HCT116 (cell line): Measurements from ENCODE around the gene LAX1. TPM values are rescaled to one million over a fixed set of nuclear protein-coding genes. Genes with fewer than 3 reads are reported as not detected.
A peak's percentile ranks its signal among the peaks of the same experiment; 100 is the strongest.

ENCODE experiments used
- ATAC-seq: fragments of 200-7000 bp; cut with Tn5 transposase; 2 replicates; pipeline ENCODE4 v1.9.1; 2020; ENCODE audit warnings: mild to moderate bottlenecking, moderate library complexity
- BruUV-seq: library from RNA; stranded (reverse); fragments of 400-500 nt; replicated peaks from 2 replicates; lab custom pipeline; 2021; lab: Mats Ljungman, UMichigan
- CTCF ChIA-PET: fragments of 300-600 bp; sonication (Branson Sonifier 250); formaldehyde crosslinking; loops from one replicate; lab custom pipeline; 2021; ENCODE audit warnings: antibody characterized with exemption; lab: Charles Lee
- POLR2A ChIA-PET: fragments of 300-600, 350-600 bp; sonication (Branson Sonifier 250); formaldehyde crosslinking; loops from one replicate; lab custom pipeline; 2021; ENCODE audit warnings: antibody characterized with exemption; lab: Charles Lee
- RAD21 ChIA-PET, 2 experiments: fragments of 300-600 bp; sonication (Branson Sonifier 250); formaldehyde crosslinking; loops; one replicate each; lab custom pipeline; 2023; ENCODE audit warnings: low total read pairs in 2 of 2; ENCODE audit not compliant: uncharacterized antibody in 2 of 2, unreplicated experiment in 2 of 2, low non-redundant PET in 1 of 2; lab: Charles Lee
- DNase-seq: peaks from one replicate; pipeline ENCODE4 v3.0.0-alpha.2; 2010; ENCODE audit warnings: low read depth, low spot score
- H2AFZ ChIP-seq: fragments of 200-600 bp; shearing (Covaris generic), sonication (generic); 2 replicates; pipeline ENCODE4 v1.6.1; 2017; ENCODE audit warnings: low read depth, mixed run types, mixed read lengths, antibody characterized with exemption, low read length; ENCODE audit not compliant: poor library complexity, severe bottlenecking
- H3K27ac ChIP-seq: 2 replicates; pipeline ENCODE4 v1.5.1; 2012; ENCODE audit warnings: low read depth, low read length
- H3K27me3 ChIP-seq: fragments of 200-600 bp; sonication (generic); 2 replicates; pipeline ENCODE4 v1.6.1; 2016; ENCODE audit warnings: mixed run types, low read length, mixed read lengths; ENCODE audit not compliant: insufficient read depth
- H3K36me3 ChIP-seq, 2 experiments: fragments of 200-500 bp in 1 of 2; fragments of 200-600 bp in 1 of 2; sonication (Bioruptor generic) in 1 of 2; sonication (generic) in 1 of 2; 2 replicates each; pipeline versions ENCODE4 v1.5.1 to v1.6.1; 2014 to 2016; ENCODE audit warnings: low read length in 2 of 2, inconsistent platforms in 1 of 2, mixed read lengths in 1 of 2, mixed run types in 1 of 2; ENCODE audit not compliant: insufficient read depth in 2 of 2, control insufficient read depth in 1 of 2
- H3K4me1 ChIP-seq, 2 experiments: fragments of 200-600 bp in 1 of 2; sonication (generic) in 1 of 2; 2 replicates each; pipeline versions ENCODE4 v1.5.1 to v1.6.1; 2012 to 2017; ENCODE audit warnings: low read length in 2 of 2, inconsistent platforms in 1 of 2, mild to moderate bottlenecking in 1 of 2, mixed read lengths in 1 of 2, mixed run types in 1 of 2, moderate library complexity in 1 of 2; ENCODE audit not compliant: insufficient read depth in 2 of 2, control insufficient read depth in 1 of 2
- H3K4me2 ChIP-seq: fragments of 200-600 bp; sonication (generic); 2 replicates; pipeline ENCODE4 v1.6.1; 2017; ENCODE audit warnings: mixed run types, low read length, mixed read lengths
- H3K4me3 ChIP-seq, 2 experiments: fragments of 200-600 bp in 1 of 2; sonication (generic) in 1 of 2; replicated peaks in 1 of 2; 2 replicates each; pipeline ENCODE4 v1.5.1; 2011 to 2016; ENCODE audit warnings: low read length in 2 of 2, control low read depth in 1 of 2, low read depth in 1 of 2, mild to moderate bottlenecking in 1 of 2, mixed read lengths in 1 of 2, mixed run types in 1 of 2
- H3K79me2 ChIP-seq: fragments of 200-600 bp; sonication (generic); 2 replicates; pipeline ENCODE4 v1.6.1; 2017; ENCODE audit warnings: mild to moderate bottlenecking, mixed run types, low read length, moderate library complexity, mixed read lengths; ENCODE audit not compliant: insufficient read depth
- H3K9ac ChIP-seq: fragments of 200-600 bp; sonication (generic); 2 replicates; pipeline ENCODE4 v1.6.1; 2016; ENCODE audit warnings: low read length, mixed read lengths
- H3K9me2 ChIP-seq: fragments of 200-600 bp; sonication (generic), shearing (Covaris generic); 2 replicates; pipeline ENCODE4 v1.6.1; 2017; ENCODE audit warnings: mixed run types, mild to moderate bottlenecking, moderate library complexity; ENCODE audit not compliant: insufficient read depth
- H3K9me3 ChIP-seq, 2 experiments: fragments of 200-500 bp in 1 of 2; fragments of 200-600 bp in 1 of 2; sonication (Bioruptor generic) in 1 of 2; sonication (generic) in 1 of 2; 2 replicates each; pipeline ENCODE4 v1.6.1; 2014 to 2017; ENCODE audit warnings: low read length in 2 of 2, mixed read lengths in 2 of 2, inconsistent platforms in 1 of 2, low read depth in 1 of 2, mild to moderate bottlenecking in 1 of 2, mixed run types in 1 of 2, moderate library complexity in 1 of 2; ENCODE audit not compliant: control insufficient read depth in 1 of 2, insufficient read depth in 1 of 2
- H4K20me1 ChIP-seq: fragments of 200-600 bp; sonication (generic), shearing (Covaris generic); 2 replicates; pipeline ENCODE4 v1.6.1; 2017; ENCODE audit warnings: mixed run types, mild to moderate bottlenecking, moderate library complexity; ENCODE audit not compliant: insufficient read depth
- CBX3 ChIP-seq: IDR thresholded peaks from 2 replicates; pipeline ENCODE4 v1.6.1; 2012; ENCODE audit warnings: low read depth
- EGR1 ChIP-seq: IDR thresholded peaks from 2 replicates; pipeline ENCODE4 v1.6.1; 2012; ENCODE audit warnings: low read depth
- FOSL1 ChIP-seq: IDR thresholded peaks from 2 replicates; pipeline ENCODE4 v1.6.1; 2012; ENCODE audit warnings: low read depth
- JUND ChIP-seq: IDR thresholded peaks from 2 replicates; pipeline ENCODE4 v1.6.1; 2012
- POLR2A ChIP-seq: IDR thresholded peaks from 2 replicates; pipeline ENCODE4 v1.7.0; 2011; ENCODE audit warnings: borderline replicate concordance; ENCODE audit not compliant: insufficient read depth, insufficient read length; ENCODE audit errors: extremely low read depth
- RAD21 ChIP-seq: IDR thresholded peaks from 2 replicates; pipeline ENCODE4 v1.6.1; 2012; ENCODE audit warnings: low read depth, mild to moderate bottlenecking
- SIN3A ChIP-seq: IDR thresholded peaks from 2 replicates; pipeline ENCODE4 v1.6.1; 2012; ENCODE audit warnings: low read depth
- SP1 ChIP-seq: IDR thresholded peaks from 2 replicates; pipeline ENCODE4 v1.6.1; 2012; ENCODE audit warnings: low read depth
- YY1 ChIP-seq: IDR thresholded peaks from 2 replicates; pipeline ENCODE4 v1.6.1; 2011; ENCODE audit warnings: low read length, low read depth, moderate library complexity, mild to moderate bottlenecking; ENCODE audit not compliant: insufficient replicate concordance; ENCODE audit errors: extremely low read depth
- ZFX ChIP-seq: fragments of 450-650 bp; IDR thresholded peaks from 2 replicates; pipeline ENCODE4 v1.6.1; 2017
- ZNF274 ChIP-seq: fragments of 200-500 bp; sonication (Bioruptor generic); IDR thresholded peaks from 2 replicates; pipeline ENCODE4 v1.6.1; 2014; ENCODE audit warnings: mild to moderate bottlenecking, low read depth, low read length, inconsistent platforms
- intact Hi-C: fragments of 100-400 bp; cut with micrococcal nuclease; formaldehyde crosslinking; loops from 2 replicates; pipeline ENCODE4 v1.10.0; 2022
- total RNA-seq: library from RNA; stranded (reverse); gene quantifications from one replicate; pipeline ENCODE4 v1.2.1, GENCODE V29; 2021; ENCODE audit not compliant: unreplicated experiment
- TF ChIP-seq, protein P1 (sequence below): IDR thresholded peaks from 2 replicates; pipeline ENCODE4 v1.6.1; 2011; ENCODE audit warnings: mild to moderate bottlenecking, low read length, moderate library complexity; ENCODE audit not compliant: insufficient replicate concordance; ENCODE audit errors: extremely low read depth
- TF ChIP-seq, protein P2 (sequence below): IDR thresholded peaks from 2 replicates; pipeline ENCODE4 v1.6.1; 2012
- TF ChIP-seq, protein P3 (sequence below): IDR thresholded peaks from 2 replicates; pipeline ENCODE4 v1.6.1; 2012; ENCODE audit warnings: low read depth

Gene LAX1
- total RNA-seq, 1 experiment from 2014 or later, result 0.12 TPM

DNA sequence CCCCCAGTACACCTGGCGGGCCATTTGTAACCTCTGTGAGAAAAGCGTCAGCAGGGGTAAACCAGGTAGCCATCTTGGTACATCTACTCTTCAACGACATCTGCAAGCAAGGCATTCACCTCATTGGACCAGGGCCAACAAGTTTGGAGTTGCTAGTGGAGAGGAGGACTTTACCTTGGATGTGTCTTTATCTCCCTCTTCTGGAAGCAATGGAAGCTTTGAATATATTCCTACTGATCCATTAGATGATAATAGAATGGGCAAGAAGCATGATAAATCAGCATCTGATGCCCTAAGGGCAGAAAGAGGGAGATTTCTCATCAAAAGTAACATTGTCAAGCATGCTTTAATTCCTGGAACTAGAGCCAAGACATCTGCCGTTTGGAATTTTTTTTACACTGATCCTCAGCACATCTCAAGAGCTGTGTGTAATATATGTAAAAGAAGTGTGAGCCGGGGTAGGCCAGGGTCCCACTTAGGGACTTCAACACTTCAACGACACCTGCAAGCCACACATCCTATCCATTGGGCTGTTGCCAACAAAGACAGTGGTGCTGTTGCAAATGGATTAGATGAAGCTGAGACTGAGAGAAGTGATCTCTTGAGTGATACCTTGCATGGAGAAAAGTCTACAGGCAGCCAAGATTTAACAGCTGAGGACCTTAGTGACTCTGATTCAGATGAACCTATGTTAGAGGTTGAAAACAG is 33.1 kb downstream of the LAX1 start:
- no peak overlapping the region for H2AFZ ChIP-seq
- H3K4me3 ChIP-seq, result no peak overlapping the region
- TF ChIP-seq POLR2A, result no peak
- TF ChIP-seq EGR1, result no peak
- no peak for TF ChIP-seq ZFX
- peak; percentile 28; the same call in 1 of the 2 replicates for TF ChIP-seq RAD21
- TF ChIP-seq, all 23 proteins: peak for 1
- Histone ChIP-seq H3K36me3 (peaks cover 9 to 27% of the 10 kb centered on the region in 2 experiments), H3K27me3 (no peaks in the 10 kb centered on the region), H3K79me2 (peaks cover 72% of the 10 kb centered on the region), H3K9ac (no peak overlapping the region), H3K9me2 (no peaks in the 10 kb centered on the region), H3K4me2 (no peak overlapping the region), H3K9me3 (no peaks in the 10 kb centered on the region), H3K4me1 (peaks cover 12 to 17% of the 10 kb centered on the region in 2 experiments), H3K27ac (no peak overlapping the region), H4K20me1 (peaks cover 20% of the 10 kb centered on the region; the same call in 1 of the 2 replicates)
- POLR2A ChIA-PET, result interaction anchor here (0.8 kb wide), 1 partner anchor 59 kb away, joined by 3 read pairs; no protein-coding TSS in a partner anchor
- CTCF ChIA-PET, result no interaction called here
- intact Hi-C loops, result no loop called here
- ATAC-seq (no peak), DNase-seq (no peak)
- no TSS peak for BruUV-seq
- RAD21 ChIA-PET, result no interaction called here

DNA sequence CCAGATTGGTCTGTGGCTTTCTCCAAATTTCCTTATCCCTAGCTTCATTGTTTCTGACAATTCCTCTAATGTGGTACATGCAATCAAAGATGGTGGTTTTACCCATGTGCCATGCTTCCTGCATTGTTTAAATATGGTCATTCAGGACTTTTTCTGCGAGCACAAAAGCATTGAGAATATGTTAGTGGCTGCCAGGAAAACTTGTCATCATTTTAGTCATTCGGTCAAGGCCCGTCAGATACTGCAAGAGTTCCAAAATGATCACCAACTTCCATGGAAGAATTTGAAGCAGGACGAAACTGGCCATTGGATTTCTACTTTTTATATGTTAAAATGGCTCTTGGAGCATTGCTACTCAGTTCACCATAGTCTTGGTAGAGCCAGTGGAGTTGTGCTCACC is 34.2 kb downstream of the LAX1 start:
- no peaks in the 10 kb centered on the region for H3K27me3 ChIP-seq
- H3K79me2 ChIP-seq, result peaks cover 82% of the 10 kb centered on the region
- H3K9me2 ChIP-seq, result no peaks in the 10 kb centered on the region
- H3K4me3 ChIP-seq, result no peak overlapping the region
- H3K4me2 ChIP-seq, result no peak overlapping the region
- POLR2A ChIA-PET, result no interaction called here
- no peak for TF ChIP-seq SP1
- TF ChIP-seq ZNF274, result no peak
- TF ChIP-seq, protein P1, sequence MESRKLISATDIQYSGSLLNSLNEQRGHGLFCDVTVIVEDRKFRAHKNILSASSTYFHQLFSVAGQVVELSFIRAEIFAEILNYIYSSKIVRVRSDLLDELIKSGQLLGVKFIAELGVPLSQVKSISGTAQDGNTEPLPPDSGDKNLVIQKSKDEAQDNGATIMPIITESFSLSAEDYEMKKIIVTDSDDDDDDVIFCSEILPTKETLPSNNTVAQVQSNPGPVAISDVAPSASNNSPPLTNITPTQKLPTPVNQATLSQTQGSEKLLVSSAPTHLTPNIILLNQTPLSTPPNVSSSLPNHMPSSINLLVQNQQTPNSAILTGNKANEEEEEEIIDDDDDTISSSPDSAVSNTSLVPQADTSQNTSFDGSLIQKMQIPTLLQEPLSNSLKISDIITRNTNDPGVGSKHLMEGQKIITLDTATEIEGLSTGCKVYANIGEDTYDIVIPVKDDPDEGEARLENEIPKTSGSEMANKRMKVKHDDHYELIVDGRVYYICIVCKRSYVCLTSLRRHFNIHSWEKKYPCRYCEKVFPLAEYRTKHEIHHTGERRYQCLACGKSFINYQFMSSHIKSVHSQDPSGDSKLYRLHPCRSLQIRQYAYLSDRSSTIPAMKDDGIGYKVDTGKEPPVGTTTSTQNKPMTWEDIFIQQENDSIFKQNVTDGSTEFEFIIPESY, result no peak
- TF ChIP-seq, protein P2, sequence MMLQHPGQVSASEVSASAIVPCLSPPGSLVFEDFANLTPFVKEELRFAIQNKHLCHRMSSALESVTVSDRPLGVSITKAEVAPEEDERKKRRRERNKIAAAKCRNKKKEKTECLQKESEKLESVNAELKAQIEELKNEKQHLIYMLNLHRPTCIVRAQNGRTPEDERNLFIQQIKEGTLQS, result no peak
- no peak for TF ChIP-seq ZFX
- TF ChIP-seq, protein P3, sequence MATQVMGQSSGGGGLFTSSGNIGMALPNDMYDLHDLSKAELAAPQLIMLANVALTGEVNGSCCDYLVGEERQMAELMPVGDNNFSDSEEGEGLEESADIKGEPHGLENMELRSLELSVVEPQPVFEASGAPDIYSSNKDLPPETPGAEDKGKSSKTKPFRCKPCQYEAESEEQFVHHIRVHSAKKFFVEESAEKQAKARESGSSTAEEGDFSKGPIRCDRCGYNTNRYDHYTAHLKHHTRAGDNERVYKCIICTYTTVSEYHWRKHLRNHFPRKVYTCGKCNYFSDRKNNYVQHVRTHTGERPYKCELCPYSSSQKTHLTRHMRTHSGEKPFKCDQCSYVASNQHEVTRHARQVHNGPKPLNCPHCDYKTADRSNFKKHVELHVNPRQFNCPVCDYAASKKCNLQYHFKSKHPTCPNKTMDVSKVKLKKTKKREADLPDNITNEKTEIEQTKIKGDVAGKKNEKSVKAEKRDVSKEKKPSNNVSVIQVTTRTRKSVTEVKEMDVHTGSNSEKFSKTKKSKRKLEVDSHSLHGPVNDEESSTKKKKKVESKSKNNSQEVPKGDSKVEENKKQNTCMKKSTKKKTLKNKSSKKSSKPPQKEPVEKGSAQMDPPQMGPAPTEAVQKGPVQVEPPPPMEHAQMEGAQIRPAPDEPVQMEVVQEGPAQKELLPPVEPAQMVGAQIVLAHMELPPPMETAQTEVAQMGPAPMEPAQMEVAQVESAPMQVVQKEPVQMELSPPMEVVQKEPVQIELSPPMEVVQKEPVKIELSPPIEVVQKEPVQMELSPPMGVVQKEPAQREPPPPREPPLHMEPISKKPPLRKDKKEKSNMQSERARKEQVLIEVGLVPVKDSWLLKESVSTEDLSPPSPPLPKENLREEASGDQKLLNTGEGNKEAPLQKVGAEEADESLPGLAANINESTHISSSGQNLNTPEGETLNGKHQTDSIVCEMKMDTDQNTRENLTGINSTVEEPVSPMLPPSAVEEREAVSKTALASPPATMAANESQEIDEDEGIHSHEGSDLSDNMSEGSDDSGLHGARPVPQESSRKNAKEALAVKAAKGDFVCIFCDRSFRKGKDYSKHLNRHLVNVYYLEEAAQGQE, result no peak
- TF ChIP-seq CBX3, result no peak
- TF ChIP-seq SIN3A, result no peak
- TF ChIP-seq POLR2A, result no peak
- TF ChIP-seq FOSL1, result no peak
- no peak for TF ChIP-seq YY1
- no peak for TF ChIP-seq JUND
- TF ChIP-seq, all 23 proteins: peak for 0
- Histone ChIP-seq H3K9ac (no peak overlapping the region), H2AFZ (no peak overlapping the region), H3K36me3 (peaks cover 13 to 34% of the 10 kb centered on the region in 2 experiments), H3K4me1 (peaks cover 12 to 17% of the 10 kb centered on the region in 2 experiments), H3K9me3 (no peaks in the 10 kb centered on the region), H4K20me1 (peaks cover 20% of the 10 kb centered on the region; the same call in 1 of the 2 replicates), H3K27ac (no peak overlapping the region)
- CTCF ChIA-PET, result no interaction called here
- BruUV-seq, result no TSS peak
- no peak for ATAC-seq
- DNase-seq, result no peak
- intact Hi-C loops, result no loop called here
- RAD21 ChIA-PET, result no interaction called here
